PFSK-1 (cell line): ENCODE data around the gene YPEL1.

Experiments
- FOXP2 ChIP-seq: optimal IDR thresholded peaks from 2 replicates; pipeline ENCODE3; 2011; ENCODE audit warnings: borderline replicate concordance, control low read depth, inconsistent platforms; ENCODE audit not compliant: insufficient read depth; ENCODE audit errors: extremely low read length, extremely low read depth
- TAF1 ChIP-seq: IDR thresholded peaks from 2 replicates; pipeline ENCODE4 v1.6.1; 2012; ENCODE audit warnings: low read length, control low read depth, borderline replicate concordance; ENCODE audit not compliant: insufficient read depth

DNA sequence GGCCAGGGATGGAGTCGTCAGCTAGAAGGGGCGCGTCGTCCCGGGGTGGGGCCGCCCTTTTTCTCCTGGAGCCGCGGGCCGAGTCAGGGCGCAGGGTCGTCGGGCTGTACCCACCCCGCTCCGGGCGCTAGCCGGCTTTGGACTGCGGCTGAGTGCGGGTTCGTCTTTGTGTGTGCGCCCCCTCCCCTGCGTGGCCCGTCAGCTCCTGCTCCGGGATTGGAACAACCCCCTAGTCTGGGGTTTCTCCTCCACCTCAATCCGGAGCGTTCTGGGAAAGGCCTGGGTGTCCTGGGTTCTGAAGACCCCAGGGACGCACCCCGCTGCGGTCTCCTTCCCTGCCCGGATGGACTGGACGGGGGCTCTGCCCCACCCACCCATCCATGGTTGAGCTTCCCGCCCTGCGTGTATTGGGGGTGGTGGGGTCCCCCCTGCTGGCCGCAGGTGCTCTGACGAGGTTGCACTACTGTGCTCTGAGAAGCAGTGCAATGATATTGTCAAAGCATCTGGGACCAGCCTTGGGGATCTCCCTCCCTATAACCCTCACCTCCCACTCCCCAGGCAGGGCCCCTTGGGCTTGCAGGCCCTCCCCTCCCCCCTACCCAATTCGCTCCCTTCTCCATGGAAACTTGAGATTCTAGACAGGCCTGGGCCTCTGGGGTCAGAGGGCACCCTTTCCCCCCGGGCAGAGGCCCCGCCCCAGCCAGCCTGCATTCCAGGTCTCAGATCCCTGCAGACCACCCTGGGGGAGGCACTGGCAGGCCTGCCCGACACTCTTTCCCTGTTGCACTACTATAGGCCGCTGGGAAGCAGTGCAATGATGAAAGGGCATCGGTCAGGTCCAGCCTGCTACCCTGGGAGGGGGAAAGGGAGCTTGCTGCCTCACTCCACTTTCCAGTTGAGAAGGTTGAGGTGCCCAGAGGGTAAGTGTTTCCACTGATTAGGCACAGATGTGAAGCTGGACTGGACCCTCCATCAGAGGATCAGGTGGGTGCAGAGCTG is 82.7 kb downstream of the YPEL1 start:
- TF ChIP-seq FOXP2 (no peak), TAF1 (no peak)
